BLaER1 (cell line): ENCODE data around the gene C1orf21.

Source experiments
- H3K27ac ChIP-seq: shearing (Covaris generic); formaldehyde crosslinking; 2 replicates; pipeline ENCODE4 v1.8.1; 2022
- H3K27me3 ChIP-seq: shearing (Covaris generic); formaldehyde crosslinking; 2 replicates; pipeline ENCODE4 v1.8.1; 2022
- H3K36me3 ChIP-seq: shearing (Covaris generic); formaldehyde crosslinking; 2 replicates; pipeline ENCODE4 v1.8.1; 2022
- H3K4me1 ChIP-seq: shearing (Covaris generic); formaldehyde crosslinking; 2 replicates; pipeline ENCODE4 v1.8.1; 2022
- H3K4me2 ChIP-seq: shearing (Covaris generic); formaldehyde crosslinking; 2 replicates; pipeline ENCODE4 v1.8.1; 2022
- H3K4me3 ChIP-seq: shearing (Covaris generic); formaldehyde crosslinking; 2 replicates; pipeline ENCODE4 v1.8.1; 2022
- H3K9ac ChIP-seq: shearing (Covaris generic); formaldehyde crosslinking; 2 replicates; pipeline ENCODE4 v1.8.1; 2022
- H3K9me3 ChIP-seq: shearing (Covaris generic); formaldehyde crosslinking; 2 replicates; pipeline ENCODE4 v1.8.1; 2022
- H4K20me1 ChIP-seq: shearing (Covaris generic); formaldehyde crosslinking; 2 replicates; pipeline ENCODE4 v1.8.1; 2022
- Cebpa-rat ChIP-seq: shearing (Covaris generic); IDR thresholded peaks from 2 replicates; pipeline ENCODE4 v1.8.1; 2022

The C1orf21 gene

DNA sequence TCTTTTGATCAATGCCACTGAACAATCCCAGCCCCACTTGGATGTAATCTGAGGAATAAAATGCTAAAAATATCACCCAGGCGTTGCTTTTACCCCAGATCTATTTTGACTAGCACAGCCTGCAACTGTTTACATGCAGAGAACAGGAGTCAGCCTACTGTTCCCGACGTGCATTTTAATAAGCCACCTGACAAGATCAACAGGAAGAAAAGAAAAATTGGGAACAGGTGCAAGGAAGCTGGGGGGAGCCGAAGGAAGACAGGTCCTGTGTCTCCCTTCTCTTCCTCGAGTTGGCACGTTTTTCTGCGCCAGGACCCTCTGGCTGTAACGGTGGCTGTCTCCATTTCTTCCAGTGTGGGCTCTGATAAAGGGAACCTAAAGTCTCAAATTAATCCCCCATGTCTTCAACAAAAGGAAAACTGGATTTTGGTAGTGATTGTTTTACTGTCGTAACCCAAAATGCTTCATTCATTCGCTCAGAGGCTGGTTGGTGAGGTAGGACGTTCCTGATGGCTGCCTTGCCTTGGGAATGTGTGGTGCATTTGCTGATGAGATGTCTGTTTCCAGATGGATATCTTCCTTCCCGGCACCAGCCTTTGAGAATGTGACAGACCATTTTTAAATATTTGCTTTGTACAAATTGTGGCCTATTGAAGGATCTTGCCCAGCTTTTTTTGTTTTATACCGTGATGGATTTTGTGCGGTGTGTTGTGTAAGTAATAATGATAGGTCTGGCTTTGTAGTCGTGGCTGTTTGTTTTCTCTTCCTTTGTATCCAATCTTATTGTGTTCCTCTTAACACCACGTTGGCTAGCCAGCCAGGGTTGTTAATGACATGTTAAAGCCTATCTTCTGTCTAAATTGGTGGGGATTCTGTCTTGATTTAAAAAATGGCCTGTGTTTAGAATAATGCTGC lies 117.5 kb downstream of the C1orf21 start:
- H3K27ac ChIP-seq: no peak overlapping the region
- H3K9ac ChIP-seq: no peak overlapping the region
- no peak for TF ChIP-seq Cebpa-rat
- no peaks in the 10 kb centered on the region for H3K27me3 ChIP-seq
- no peak overlapping the region for H3K4me2 ChIP-seq
- no peaks in the 10 kb centered on the region for H3K9me3 ChIP-seq
- H4K20me1 ChIP-seq: no peaks in the 10 kb centered on the region
- H3K36me3 ChIP-seq: no peaks in the 10 kb centered on the region
- no peak overlapping the region for H3K4me3 ChIP-seq
- H3K4me1 ChIP-seq: no peaks in the 10 kb centered on the region

- H3K9me3 ChIP-seq: no peaks in the 10 kb centered on the region
- H3K27ac ChIP-seq: no peak overlapping the region
- no peaks in the 10 kb centered on the region for H4K20me1 ChIP-seq
- TF ChIP-seq Cebpa-rat: no peak
- no peaks in the 10 kb centered on the region for H3K4me1 ChIP-seq
- H3K9ac ChIP-seq: no peak overlapping the region
- no peak overlapping the region for H3K4me3 ChIP-seq
- H3K36me3 ChIP-seq: no peaks in the 10 kb centered on the region
- no peak overlapping the region for H3K4me2 ChIP-seq
- no peaks in the 10 kb centered on the region for H3K27me3 ChIP-seq
These were observed 118.1 kb downstream of the C1orf21 start for GRCh38 chr1:184504955-184505338.

DNA sequence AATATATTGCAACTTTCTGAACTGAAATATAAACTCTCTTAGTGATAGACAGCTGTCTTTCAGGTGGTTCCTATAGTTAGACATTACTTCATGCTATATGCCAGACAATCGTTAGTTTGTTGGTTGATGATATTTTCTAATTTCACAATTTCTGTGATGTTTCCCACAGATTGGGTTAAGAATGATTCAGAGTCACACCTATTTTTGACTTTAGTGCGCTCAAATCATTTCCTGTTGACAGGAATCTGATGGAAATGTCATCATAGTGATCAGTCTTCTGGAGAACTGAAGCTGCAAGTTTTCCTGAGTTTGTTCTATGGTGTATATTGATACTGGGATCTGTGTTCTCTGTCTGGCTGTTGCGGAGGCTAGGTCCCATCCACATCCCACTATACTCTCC lies 119.7 kb downstream of the C1orf21 start:
- Histone ChIP-seq H4K20me1 (no peaks in the 10 kb centered on the region), H3K27ac (no peak overlapping the region)

GRCh38 chr1:184507165-184507564 lies 120.3 kb downstream of the C1orf21 start:
- TF ChIP-seq Cebpa-rat: no peak
- Histone ChIP-seq H3K4me3 (no peak overlapping the region), H3K27ac (no peak overlapping the region), H3K27me3 (no peaks in the 10 kb centered on the region), H3K36me3 (no peaks in the 10 kb centered on the region), H4K20me1 (no peaks in the 10 kb centered on the region), H3K4me1 (no peaks in the 10 kb centered on the region), H3K9ac (no peak overlapping the region), H3K9me3 (no peaks in the 10 kb centered on the region), H3K4me2 (no peak overlapping the region)

More for the DNA sequence above, 119.7 kb downstream of the C1orf21 start:
- H3K36me3 ChIP-seq: no peaks in the 10 kb centered on the region
- H3K4me3 ChIP-seq: no peak overlapping the region
- no peaks in the 10 kb centered on the region for H3K27me3 ChIP-seq
- no peaks in the 10 kb centered on the region for H3K4me1 ChIP-seq
- no peak overlapping the region for H3K4me2 ChIP-seq
- no peak overlapping the region for H3K9ac ChIP-seq
- TF ChIP-seq Cebpa-rat: no peak
- no peaks in the 10 kb centered on the region for H3K9me3 ChIP-seq

DNA sequence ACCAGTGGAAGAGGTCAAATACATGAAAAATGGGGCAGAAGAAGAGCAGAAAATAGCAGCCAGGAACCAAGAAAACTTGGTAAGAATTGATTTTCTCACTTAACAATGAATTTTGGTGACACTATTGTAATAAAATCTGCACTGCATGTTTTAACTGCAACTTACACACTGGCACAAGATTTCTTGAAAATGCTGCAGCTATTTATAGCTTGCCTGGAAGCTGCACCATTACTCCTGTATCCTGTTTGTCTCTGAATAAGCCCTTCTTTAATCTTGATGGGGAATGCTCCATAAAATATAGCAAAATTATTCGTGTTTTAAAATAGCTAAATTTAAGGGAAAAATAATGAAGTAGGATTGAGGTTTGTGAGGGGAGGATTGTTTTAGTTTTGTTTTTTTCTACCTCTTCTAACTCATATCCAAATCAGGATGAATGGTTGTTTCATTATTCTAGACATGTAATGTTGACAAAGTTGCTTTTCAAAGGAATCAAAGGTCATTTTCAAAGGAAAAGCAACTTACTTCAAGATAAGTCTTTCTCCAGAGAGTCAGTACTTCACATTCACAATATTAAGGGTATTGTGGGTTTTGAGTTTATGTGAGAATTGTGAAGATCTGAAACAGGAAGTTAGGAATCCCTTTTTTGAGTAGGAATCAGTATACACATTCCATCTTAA lies 120.9 kb downstream of the C1orf21 start:
- H3K4me1 ChIP-seq: no peaks in the 10 kb centered on the region
- H3K4me2 ChIP-seq: no peak overlapping the region
- no peak overlapping the region for H3K27ac ChIP-seq
- H4K20me1 ChIP-seq: no peaks in the 10 kb centered on the region
- no peak overlapping the region for H3K9ac ChIP-seq
- no peaks in the 10 kb centered on the region for H3K9me3 ChIP-seq
- H3K27me3 ChIP-seq: no peaks in the 10 kb centered on the region
- no peak for TF ChIP-seq Cebpa-rat
- no peak overlapping the region for H3K4me3 ChIP-seq
- H3K36me3 ChIP-seq: no peaks in the 10 kb centered on the region

DNA sequence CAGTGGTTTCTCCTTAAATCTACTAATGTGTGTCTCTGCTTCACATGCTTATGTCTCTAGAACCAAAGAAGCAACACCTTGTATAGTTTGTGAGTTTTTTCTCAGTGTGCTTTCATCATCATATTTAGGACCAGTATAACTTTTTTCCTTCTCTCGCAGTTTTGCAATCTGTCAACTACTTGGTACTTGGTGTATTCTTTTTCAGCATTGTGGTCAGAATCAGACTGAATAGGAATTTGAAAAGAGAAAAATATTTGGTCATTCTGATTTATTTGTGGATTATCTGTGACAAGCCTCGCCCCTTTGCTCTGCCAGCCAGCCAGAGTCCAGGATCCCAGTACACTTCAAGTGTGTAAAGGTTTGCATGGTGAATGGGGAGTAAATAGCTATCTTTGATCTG lies 122.3 kb downstream of the C1orf21 start:
- TF ChIP-seq Cebpa-rat: no peak
- no peak overlapping the region for H3K4me2 ChIP-seq
- no peaks in the 10 kb centered on the region for H3K9me3 ChIP-seq
- no peaks in the 10 kb centered on the region for H3K4me1 ChIP-seq
- H3K27ac ChIP-seq: no peak overlapping the region
- no peak overlapping the region for H3K4me3 ChIP-seq
- H4K20me1 ChIP-seq: no peaks in the 10 kb centered on the region
- H3K36me3 ChIP-seq: no peaks in the 10 kb centered on the region
- H3K27me3 ChIP-seq: no peaks in the 10 kb centered on the region
- no peak overlapping the region for H3K9ac ChIP-seq

- Histone ChIP-seq H3K9ac (no peak overlapping the region), H3K27me3 (no peaks in the 10 kb centered on the region), H3K9me3 (no peaks in the 10 kb centered on the region), H3K4me3 (no peak overlapping the region), H4K20me1 (no peaks in the 10 kb centered on the region), H3K27ac (no peak overlapping the region), H3K4me2 (no peak overlapping the region), H3K36me3 (no peaks in the 10 kb centered on the region), H3K4me1 (no peaks in the 10 kb centered on the region)
- TF ChIP-seq Cebpa-rat: no peak
These were observed 123.3 kb downstream of the C1orf21 start for GRCh38 chr1:184510110-184510509.

DNA sequence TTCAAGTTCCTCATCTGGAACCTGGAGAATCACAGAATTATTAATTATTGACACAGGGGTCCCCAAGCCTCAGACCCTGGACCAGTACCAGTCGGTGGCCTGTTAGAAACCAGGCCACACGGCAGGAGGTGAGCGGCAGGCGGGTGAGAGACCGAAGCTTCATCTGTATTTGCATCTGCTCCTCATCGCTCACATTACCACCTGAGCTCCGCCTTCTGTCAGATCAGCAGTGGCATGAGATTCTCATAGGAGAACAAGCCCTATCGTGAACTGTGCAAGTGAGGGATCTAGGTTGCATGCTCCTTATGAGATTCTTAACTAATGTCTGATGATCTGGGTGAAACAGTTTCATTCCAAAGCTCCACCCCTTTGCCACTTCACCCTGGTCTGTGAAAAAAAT lies 125.9 kb downstream of the C1orf21 start:
- Histone ChIP-seq H3K36me3 (no peaks in the 10 kb centered on the region), H3K4me1 (no peaks in the 10 kb centered on the region), H3K27ac (no peak overlapping the region), H3K9me3 (no peaks in the 10 kb centered on the region), H3K4me3 (no peak overlapping the region), H3K27me3 (no peaks in the 10 kb centered on the region), H4K20me1 (no peaks in the 10 kb centered on the region), H3K4me2 (no peak overlapping the region), H3K9ac (no peak overlapping the region)
- TF ChIP-seq Cebpa-rat: no peak

GRCh38 chr1:184513421-184513820 lies 126.6 kb downstream of the C1orf21 start:
- H3K4me2 ChIP-seq: no peak overlapping the region
- no peak overlapping the region for H3K27ac ChIP-seq
- no peak for TF ChIP-seq Cebpa-rat

GRCh38 chr1:184513966-184514365 lies 127.1 kb downstream of the C1orf21 start:
- TF ChIP-seq Cebpa-rat: no peak
- H3K4me2 ChIP-seq: no peak overlapping the region
- no peak overlapping the region for H3K27ac ChIP-seq

More at GRCh38 chr1:184513421-184513820, 126.6 kb downstream of the C1orf21 start:
- H4K20me1 ChIP-seq: no peaks in the 10 kb centered on the region
- no peaks in the 10 kb centered on the region for H3K36me3 ChIP-seq
- no peak overlapping the region for H3K4me3 ChIP-seq
- no peak overlapping the region for H3K9ac ChIP-seq
- H3K27me3 ChIP-seq: no peaks in the 10 kb centered on the region
- no peaks in the 10 kb centered on the region for H3K4me1 ChIP-seq
- no peaks in the 10 kb centered on the region for H3K9me3 ChIP-seq

More at GRCh38 chr1:184513966-184514365, 127.1 kb downstream of the C1orf21 start:
- Histone ChIP-seq H3K4me3 (no peak overlapping the region), H3K4me1 (no peaks in the 10 kb centered on the region), H4K20me1 (no peaks in the 10 kb centered on the region), H3K27me3 (no peaks in the 10 kb centered on the region), H3K9me3 (no peaks in the 10 kb centered on the region), H3K9ac (no peak overlapping the region), H3K36me3 (no peaks in the 10 kb centered on the region)
